ENCODE results near the gene MRPL23. TPM values are rescaled to one million over a fixed set of nuclear protein-coding genes. Genes with fewer than 3 reads are reported as not detected.

MRPL23 gene
- total RNA-seq, 6 experiments from 2014 or later: 83.8 to 116 (median 110) TPM

GRCh38 chr11:1930462-1930830 is 16.7 kb upstream of the MRPL23 start:
- no peak for TF ChIP-seq CTCF (IDR thresholded peaks at IDR 0.05)
- H3K4me3 Mint-ChIP-seq: no peak overlapping the region
- H3K9me3 Mint-ChIP-seq: no peaks in the 10 kb centered on the region
- no peak for DNase-seq
- H3K27ac Mint-ChIP-seq: no peak overlapping the region
- H3K36me3 Mint-ChIP-seq (ENCODE audit: low read depth): no peaks in the 10 kb centered on the region
- peaks cover 18% of the 10 kb centered on the region for H3K27me3 Mint-ChIP-seq (ENCODE audit: insufficient read depth)
- peaks cover 10% of the 10 kb centered on the region for H3K4me1 Mint-ChIP-seq (ENCODE audit: low read depth)

GRCh38 chr11:1931341-1932104 is 15.6 kb upstream of the MRPL23 start:
- no peak for TF ChIP-seq CTCF (IDR thresholded peaks at IDR 0.05)
- peak overlapping the region; percentile 18; the same call in 1 of the 2 replicates for H3K4me3 Mint-ChIP-seq
- DNase-seq: no peak
- no peak overlapping the region for H3K27ac Mint-ChIP-seq
- H3K36me3 Mint-ChIP-seq (ENCODE audit: low read depth): no peaks in the 10 kb centered on the region
- H3K4me1 Mint-ChIP-seq (ENCODE audit: low read depth): peaks cover 10% of the 10 kb centered on the region
- H3K27me3 Mint-ChIP-seq (ENCODE audit: insufficient read depth): peaks cover 14% of the 10 kb centered on the region
- H3K9me3 Mint-ChIP-seq: no peaks in the 10 kb centered on the region

GRCh38 chr11:1932105-1932480 is 15.0 kb upstream of the MRPL23 start:
- peaks cover 13% of the 10 kb centered on the region for H3K27me3 Mint-ChIP-seq (ENCODE audit: insufficient read depth)
- H3K36me3 Mint-ChIP-seq (ENCODE audit: low read depth): no peaks in the 10 kb centered on the region
- no peak for DNase-seq
- no peak for TF ChIP-seq CTCF (IDR thresholded peaks at IDR 0.05)
- H3K4me3 Mint-ChIP-seq: no peak overlapping the region
- H3K4me1 Mint-ChIP-seq (ENCODE audit: low read depth): peaks cover 10% of the 10 kb centered on the region
- H3K9me3 Mint-ChIP-seq: no peaks in the 10 kb centered on the region
- no peak overlapping the region for H3K27ac Mint-ChIP-seq

GRCh38 chr11:1932681-1933080 is 14.5 kb upstream of the MRPL23 start:
- no peak for DNase-seq
- H3K27me3 Mint-ChIP-seq (ENCODE audit: insufficient read depth): peaks cover 13% of the 10 kb centered on the region

GRCh38 chr11:1933416-1934334 is 13.5 kb upstream of the MRPL23 start:
- no peak overlapping the region for H3K27ac Mint-ChIP-seq
- TF ChIP-seq CTCF (IDR thresholded peaks at IDR 0.05): no peak
- H3K4me3 Mint-ChIP-seq: no peak overlapping the region
- peaks cover 10% of the 10 kb centered on the region for H3K4me1 Mint-ChIP-seq (ENCODE audit: low read depth)
- no peak for DNase-seq
- no peaks in the 10 kb centered on the region for H3K36me3 Mint-ChIP-seq (ENCODE audit: low read depth)
- peaks cover 13% of the 10 kb centered on the region for H3K27me3 Mint-ChIP-seq (ENCODE audit: insufficient read depth)
- H3K9me3 Mint-ChIP-seq: no peaks in the 10 kb centered on the region

More at GRCh38 chr11:1932681-1933080, 14.5 kb upstream of the MRPL23 start:
- TF ChIP-seq CTCF (IDR thresholded peaks at IDR 0.05): no peak
- Mint-ChIP-seq H3K27ac (no peak overlapping the region), H3K9me3 (no peaks in the 10 kb centered on the region), H3K4me1 (ENCODE audit: low read depth) (peaks cover 10% of the 10 kb centered on the region), H3K4me3 (no peak overlapping the region), H3K36me3 (ENCODE audit: low read depth) (no peaks in the 10 kb centered on the region)

Data from HFFc6 (cell line).